Mesodermal cell (in vitro differentiated cells): ENCODE results near the gene POLDIP2.
"Not testable (repeated sequence)": the region's sequence is repeated elsewhere in the genome, so short reads cannot be mapped to it uniquely, and the experiment has no call there.

Experiments
- H3K27ac ChIP-seq: 2 replicates; pipeline ENCODE4 v1.7.0; 2013; ENCODE audit warnings: mild to moderate bottlenecking, low read depth, low read length, moderate library complexity; ENCODE audit not compliant: severe bottlenecking
- H3K36me3 ChIP-seq: 2 replicates; pipeline ENCODE4 v1.7.1; 2013; ENCODE audit warnings: mild to moderate bottlenecking, low read length, moderate library complexity; ENCODE audit not compliant: control insufficient read depth, insufficient read depth
- H3K4me1 ChIP-seq: one replicate; pipeline ENCODE4 v1.7.1; 2013; ENCODE audit warnings: mild to moderate bottlenecking, low read length; ENCODE audit not compliant: insufficient read depth, control insufficient read depth, poor library complexity, severe bottlenecking
- H3K4me3 ChIP-seq: 2 replicates; pipeline ENCODE4 v1.7.0; 2013; ENCODE audit warnings: low read length, control low read depth, mild to moderate bottlenecking; ENCODE audit not compliant: insufficient read depth, poor library complexity, severe bottlenecking; ENCODE audit errors: extremely low read depth
- H3K9me3 ChIP-seq: 2 replicates; pipeline ENCODE4 v1.7.1; 2013; ENCODE audit warnings: mild to moderate bottlenecking, low read length, moderate library complexity; ENCODE audit not compliant: control insufficient read depth
- WGBS, 2 experiments: methylation state at CpG; one replicate each; pipeline ENCODE4 v1.1.5; 2013; ENCODE audit warnings: missing lambda C conversion rate in 2 of 2; ENCODE audit not compliant: insufficient coverage in 2 of 2; 5-methylcytosine and 5-hydroxymethylcytosine counted together

The POLDIP2 gene

DNA sequence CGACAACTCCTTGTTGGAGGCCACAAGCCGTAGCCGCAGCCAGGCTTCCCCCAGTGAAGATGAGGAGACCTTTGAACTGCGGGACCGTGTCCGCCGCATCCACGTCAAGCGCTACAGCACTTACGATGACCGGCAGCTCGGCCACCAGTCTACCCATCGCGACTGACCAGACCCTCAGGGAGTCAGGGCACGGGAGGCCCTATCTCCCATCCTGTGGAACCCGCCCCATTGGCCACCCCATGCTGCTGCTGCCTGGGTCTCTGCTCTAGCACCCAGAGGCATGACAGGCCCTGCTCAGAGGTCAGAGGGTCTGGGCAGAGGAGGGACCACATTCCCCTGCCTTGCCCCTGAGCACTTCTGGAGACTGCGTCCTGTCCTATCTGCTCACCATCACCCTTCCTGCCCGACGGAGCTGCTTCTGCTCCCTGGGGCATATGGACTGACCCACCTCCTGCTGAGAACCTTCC, 12.9 kb downstream of the POLDIP2 start:
- Histone ChIP-seq H3K4me1 (peaks cover 38% of the 10 kb centered on the region), H3K9me3 (no peaks in the 10 kb centered on the region), H3K27ac (no peak overlapping the region), H3K36me3 (peaks cover 97% of the 10 kb centered on the region), H3K4me3 (no peak overlapping the region)
- 97 to 99% methylated on average over 16 to 19 of the region's 19 CpGs for WGBS, 2 experiments

DNA sequence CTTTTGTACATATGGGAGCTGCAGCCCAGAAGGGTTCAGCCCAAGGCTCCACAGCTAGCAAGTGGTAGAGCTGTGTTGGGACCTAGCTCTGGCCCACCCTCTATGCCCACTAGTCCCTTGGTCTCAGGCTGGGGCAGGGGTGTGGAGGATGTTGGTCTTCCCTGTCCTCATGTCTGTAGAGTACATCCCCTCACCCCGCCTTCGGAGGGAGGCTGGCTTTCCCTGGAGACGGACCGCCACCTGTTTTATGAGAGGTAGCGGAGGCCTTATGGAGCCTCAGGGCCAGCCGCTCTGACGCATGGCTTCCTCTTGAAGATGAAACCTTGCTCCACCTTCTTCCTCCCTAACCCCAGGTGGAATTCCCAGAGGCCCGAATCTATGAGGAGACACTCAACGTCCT, 13.3 kb downstream of the POLDIP2 start:
- no peak overlapping the region for H3K4me3 ChIP-seq
- WGBS, 2 experiments = 93 to 100% methylated on average over 8 to 9 of the region's 9 CpGs
- H3K27ac ChIP-seq = no peak overlapping the region
- peaks cover 38% of the 10 kb centered on the region for H3K4me1 ChIP-seq
- no peaks in the 10 kb centered on the region for H3K9me3 ChIP-seq
- peaks cover 97% of the 10 kb centered on the region for H3K36me3 ChIP-seq

DNA sequence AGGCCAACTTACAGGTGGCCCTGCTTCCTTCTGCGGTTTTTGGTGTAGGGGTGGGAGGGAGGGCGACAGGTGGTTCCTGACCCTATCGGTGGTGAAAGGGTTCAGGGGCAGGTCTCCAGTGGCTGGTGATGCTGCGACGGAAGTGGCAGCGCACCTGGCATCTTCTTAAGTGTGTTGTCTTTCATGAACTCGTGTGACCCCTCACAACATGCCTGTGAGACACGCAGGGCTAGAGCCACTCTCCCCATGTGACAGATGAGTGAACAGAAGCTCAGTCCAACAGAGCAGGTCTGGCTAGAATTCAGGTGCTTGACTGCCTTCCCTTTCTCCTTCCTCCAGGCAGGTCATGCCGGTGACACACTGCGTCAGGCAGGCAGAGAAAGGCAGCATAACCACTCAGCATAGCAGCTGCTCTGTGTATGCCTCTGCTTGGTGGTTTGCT, 13.8 kb downstream of the POLDIP2 start:
- Histone ChIP-seq H3K27ac (no peak overlapping the region), H3K4me1 (peaks cover 41% of the 10 kb centered on the region), H3K9me3 (no peaks in the 10 kb centered on the region), H3K4me3 (no peak overlapping the region), H3K36me3 (peaks cover 97% of the 10 kb centered on the region)
- 95 to 98% methylated on average over 9 to 10 of the region's 10 CpGs for WGBS, 2 experiments

GRCh38 chr17:28342313-28342712, 15.0 kb downstream of the POLDIP2 start:
- peaks cover 95% of the 10 kb centered on the region for H3K36me3 ChIP-seq
- H3K4me3 ChIP-seq = no peak overlapping the region
- H3K4me1 ChIP-seq = peaks cover 44% of the 10 kb centered on the region
- WGBS, 2 experiments = 97% methylated on average over 14 of the region's 14 CpGs
- no peak overlapping the region for H3K27ac ChIP-seq
- no peaks in the 10 kb centered on the region for H3K9me3 ChIP-seq

DNA sequence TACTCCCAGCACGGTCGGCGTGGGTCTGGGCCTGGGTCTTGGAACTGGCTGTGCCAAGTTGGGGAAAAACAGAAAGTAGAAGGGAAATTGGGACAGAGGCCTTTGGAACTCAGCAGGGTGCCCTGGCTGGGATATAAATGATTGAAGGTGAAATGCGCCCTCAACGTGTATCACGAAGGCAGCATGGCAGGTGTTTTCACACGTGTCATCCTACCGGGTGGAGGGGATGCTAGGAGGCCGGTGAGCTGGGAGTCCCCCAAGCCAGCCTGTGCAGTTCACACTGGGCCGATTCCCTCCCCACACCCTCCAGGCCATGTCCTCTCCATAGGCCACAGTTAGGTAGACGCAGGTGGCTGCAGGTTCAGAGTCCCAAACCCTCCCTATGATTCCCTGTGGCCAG, 15.8 kb downstream of the POLDIP2 start:
- Histone ChIP-seq H3K36me3 (peaks cover 94% of the 10 kb centered on the region), H3K9me3 (no peaks in the 10 kb centered on the region), H3K4me3 (no peak overlapping the region), H3K27ac (no peak overlapping the region), H3K4me1 (peaks cover 42% of the 10 kb centered on the region)
- 93 to 98% methylated on average over 9 to 11 of the region's 11 CpGs for WGBS, 2 experiments

- H3K27ac ChIP-seq = no peak overlapping the region
- 97 to 100% methylated on average over 4 of the region's 6 CpGs for WGBS, 2 experiments
- H3K9me3 ChIP-seq = no peaks in the 10 kb centered on the region
- H3K4me1 ChIP-seq = peaks cover 33% of the 10 kb centered on the region
- peaks cover 83% of the 10 kb centered on the region for H3K36me3 ChIP-seq
- no peak overlapping the region for H3K4me3 ChIP-seq
Observed at GRCh38 chr17:28340374-28340773, 17.0 kb downstream of the POLDIP2 start.

DNA sequence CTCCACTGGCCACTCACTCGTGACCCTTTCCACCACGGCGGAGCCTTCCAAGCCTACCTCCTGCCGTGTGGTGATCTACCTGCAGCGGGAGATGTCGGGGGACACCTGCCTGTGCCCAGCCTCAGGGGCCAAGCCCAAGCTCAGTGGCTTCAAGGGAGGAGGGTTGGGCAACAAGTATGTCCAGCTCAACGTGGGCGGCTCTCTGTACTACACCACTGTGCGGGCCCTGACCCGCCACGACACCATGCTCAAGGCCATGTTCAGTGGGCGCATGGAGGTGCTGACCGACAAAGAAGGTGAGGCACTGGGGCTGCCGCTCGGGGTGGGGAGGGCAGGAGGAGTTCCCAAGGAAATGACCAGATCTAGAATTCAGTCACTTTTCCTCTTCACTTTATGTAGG, 17.9 kb downstream of the POLDIP2 start:
- H3K36me3 ChIP-seq = peaks cover 74% of the 10 kb centered on the region
- no peaks in the 10 kb centered on the region for H3K9me3 ChIP-seq
- no peak overlapping the region for H3K27ac ChIP-seq
- 97 to 100% methylated on average over 9 to 15 of the region's 15 CpGs for WGBS, 2 experiments
- H3K4me3 ChIP-seq = no peak overlapping the region
- peaks cover 25% of the 10 kb centered on the region for H3K4me1 ChIP-seq

DNA sequence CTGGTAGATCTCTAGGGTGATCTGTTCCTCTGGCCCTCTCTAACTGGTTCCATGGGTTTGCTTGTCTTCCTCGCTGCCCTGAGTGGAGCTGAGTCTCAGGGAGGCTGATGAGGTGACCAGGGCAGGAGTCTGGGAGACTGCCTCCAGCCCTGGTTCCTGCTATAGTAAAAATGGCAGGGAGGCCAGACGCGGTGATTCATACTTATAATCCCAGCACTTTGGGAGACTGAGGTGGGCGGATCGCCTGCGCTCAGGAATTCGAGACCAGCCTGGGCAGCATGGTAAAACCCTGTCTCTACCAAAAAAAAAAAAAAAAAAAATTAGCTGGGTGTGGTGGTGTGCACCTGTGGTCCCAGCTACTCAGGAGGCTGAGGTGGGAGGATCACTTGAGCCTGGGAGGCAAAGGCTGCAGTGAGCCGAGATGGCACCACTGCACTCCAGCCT, 18.5 kb downstream of the POLDIP2 start:
- H3K27ac ChIP-seq = peak overlapping the region; percentile 73
- peaks cover 27% of the 10 kb centered on the region for H3K4me1 ChIP-seq
- H3K36me3 ChIP-seq = peaks cover 67% of the 10 kb centered on the region
- WGBS, 2 experiments = 82 to 93% methylated on average over 4 to 7 of the region's 8 CpGs
- not testable (repeated sequence) for H3K4me3 ChIP-seq, H3K9me3 ChIP-seq

DNA sequence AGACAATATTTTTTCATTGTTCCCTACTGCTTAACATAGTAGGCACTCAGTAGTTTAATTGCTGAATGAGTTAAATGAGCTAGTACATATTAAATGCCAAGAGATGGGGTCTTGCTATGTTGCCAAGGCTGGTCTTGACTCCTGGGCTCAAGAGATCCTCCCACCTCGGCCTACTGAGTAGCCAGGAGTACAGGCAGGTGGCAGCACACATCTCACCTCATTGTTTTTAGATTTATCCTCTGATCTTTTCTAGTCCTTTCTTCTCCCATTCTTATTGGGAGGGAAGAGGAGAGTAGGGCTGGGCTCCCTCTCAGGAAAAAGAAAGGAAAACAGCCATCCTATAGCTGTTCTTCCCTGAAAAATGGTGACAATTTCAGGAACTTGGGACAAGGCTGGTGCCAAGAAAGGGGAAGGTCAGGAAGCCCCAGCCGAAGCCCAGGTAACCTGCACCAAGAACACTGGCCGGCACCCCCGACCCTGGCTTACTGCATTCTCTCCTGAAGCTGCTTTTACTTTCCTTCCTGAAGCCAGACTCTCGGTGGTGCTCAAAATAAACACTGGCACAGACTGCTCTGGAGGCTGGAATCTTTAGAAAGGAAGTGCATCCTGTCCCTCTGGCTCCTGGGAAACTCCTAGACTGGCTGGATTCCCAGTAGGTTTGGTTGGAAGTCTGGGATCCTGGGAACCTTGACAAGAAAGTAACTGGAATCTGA, 19.1 kb downstream of the POLDIP2 start:
- WGBS, 2 experiments = 78 to 80% methylated on average over 2 to 3 of the region's 5 CpGs
- H3K4me1 ChIP-seq = peaks cover 27% of the 10 kb centered on the region
- H3K9me3 ChIP-seq = no peaks in the 10 kb centered on the region
- H3K36me3 ChIP-seq = peaks cover 63% of the 10 kb centered on the region
- H3K4me3 ChIP-seq = peak overlapping the region; percentile 14
- H3K27ac ChIP-seq = peak overlapping the region; percentile 73

DNA sequence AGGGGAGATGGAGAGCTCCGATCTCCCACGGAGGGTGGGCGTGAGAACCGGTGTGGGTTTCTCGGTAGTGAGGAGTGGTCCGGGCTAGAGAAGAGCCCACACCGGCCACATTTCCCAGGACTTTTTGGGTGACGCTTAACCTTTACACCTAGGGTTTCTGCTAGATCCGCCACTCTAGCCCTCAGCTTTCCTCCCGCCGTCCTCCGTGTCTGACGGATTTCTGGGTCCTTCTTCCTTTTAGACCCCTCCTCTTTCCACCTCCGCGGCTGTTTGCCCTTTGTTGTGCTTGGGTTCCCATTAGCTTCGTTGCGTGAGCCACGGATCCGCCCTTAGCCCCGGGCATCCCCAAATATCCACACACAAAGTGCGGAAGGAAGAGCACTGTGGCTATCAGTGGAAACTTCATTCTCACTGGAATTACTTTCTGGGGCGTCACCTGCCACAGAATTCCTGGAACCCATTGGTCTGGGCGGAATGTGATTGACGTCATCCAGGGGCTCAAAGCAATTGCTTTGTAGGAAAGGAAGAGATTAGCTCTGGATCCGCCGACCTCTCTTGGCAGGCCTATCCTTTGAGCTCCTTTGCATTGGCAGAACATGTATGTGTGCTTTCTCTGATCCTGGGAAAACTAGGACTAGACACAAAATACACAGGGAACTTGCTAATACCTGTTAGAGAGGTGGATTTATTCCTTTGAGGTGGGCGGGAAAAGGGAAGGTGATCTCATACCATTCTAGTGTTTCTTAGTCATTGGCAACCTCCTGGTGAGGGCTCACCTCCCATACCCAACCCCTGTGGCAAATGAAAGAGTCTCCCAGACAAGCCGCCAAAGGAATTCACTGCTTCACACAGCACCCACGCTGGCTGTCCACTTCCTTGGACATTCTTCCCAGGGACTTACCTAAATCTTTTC, 21.1 kb downstream of the POLDIP2 start:
- 3 to 4% methylated on average over 19 to 28 of the region's 29 CpGs for WGBS, 2 experiments
- H3K27ac ChIP-seq = peak overlapping the region; percentile 97
- H3K4me1 ChIP-seq = peaks cover 27% of the 10 kb centered on the region
- peak overlapping the region; percentile 90 for H3K4me3 ChIP-seq
- H3K36me3 ChIP-seq = peaks cover 44% of the 10 kb centered on the region
- H3K9me3 ChIP-seq = no peaks in the 10 kb centered on the region
